ENCODE data around the gene HTN3.
"Not testable (repeated sequence)": the region's sequence is repeated elsewhere in the genome, so short reads cannot be mapped to it uniquely, and the experiment has no call there.

HTN3 gene

GRCh38 chr4:70028159-70028558, at the start of gene HTN3:
TSS of gene HTN3 (plus strand) at chr4:70028459. CDS start at chr4:70030741, 2,282 bp downstream.
- DNase-seq (ENCODE audit: low read depth); H3K4me3 ChIP-seq (replicated peaks; ENCODE audit: low read depth, low read length): not testable (repeated sequence)

- TF ChIP-seq CTCF (IDR thresholded peaks at IDR 0.05; ENCODE audit: low read length, missing control alignments) = no peak
- H3K4me3 ChIP-seq (replicated peaks; ENCODE audit: low read depth, low read length) = no peak overlapping the region
- peak; percentile 91 for DNase-seq (ENCODE audit: low read depth)
These were observed 44.2 kb upstream of the HTN3 start for GRCh38 chr4:69984030-69984443.

DNA sequence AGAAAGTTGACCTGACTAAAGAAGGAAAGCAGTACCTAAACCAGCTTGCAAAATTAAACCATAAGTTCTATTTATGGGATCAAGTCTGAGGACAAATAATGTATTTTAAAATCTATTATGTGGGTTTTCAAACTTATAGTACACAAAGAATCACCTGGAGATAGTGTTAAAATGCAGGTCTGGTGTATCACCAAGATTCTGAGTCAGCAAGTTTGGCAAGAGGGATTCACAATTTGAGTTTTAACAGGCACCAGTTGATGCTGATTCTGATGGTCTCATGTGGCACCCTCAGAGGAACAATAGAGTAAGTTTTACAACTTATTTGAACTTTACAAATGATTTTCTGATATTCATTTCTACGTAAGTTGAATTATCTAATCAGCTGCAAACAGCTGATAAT, 41.6 kb upstream of the HTN3 start:
- no peak for TF ChIP-seq CTCF (IDR thresholded peaks at IDR 0.05; ENCODE audit: low read length, missing control alignments)

GRCh38 chr4:69991016-69991415, 37.2 kb upstream of the HTN3 start:
- no peak for TF ChIP-seq CTCF (IDR thresholded peaks at IDR 0.05; ENCODE audit: low read length, missing control alignments)
- no peak for DNase-seq (ENCODE audit: low read depth)
- H3K4me3 ChIP-seq (replicated peaks; ENCODE audit: low read depth, low read length) = no peak overlapping the region

More for the DNA sequence above, 41.6 kb upstream of the HTN3 start:
- DNase-seq (ENCODE audit: low read depth) = no peak
- no peak overlapping the region for H3K4me3 ChIP-seq (replicated peaks; ENCODE audit: low read depth, low read length)

DNA sequence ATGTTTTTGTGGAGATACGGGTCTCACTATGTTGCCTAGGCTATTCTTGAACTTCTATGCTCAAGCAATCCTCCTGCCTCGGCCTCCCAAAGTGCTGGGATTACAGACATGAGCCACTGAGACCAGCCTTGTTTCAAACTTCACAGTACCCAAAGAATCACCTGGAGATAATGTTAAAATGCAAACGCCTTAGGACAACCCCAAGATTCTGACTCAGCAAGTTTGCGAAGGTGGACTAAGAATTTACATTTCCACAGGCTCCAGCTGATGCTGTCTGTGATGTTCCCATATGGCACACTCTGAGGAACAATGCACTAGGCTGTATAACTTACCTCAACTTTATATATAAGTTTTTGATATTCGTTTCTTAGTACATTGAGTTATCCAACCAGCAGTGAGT, 33.5 kb upstream of the HTN3 start:
- no peak for TF ChIP-seq CTCF (IDR thresholded peaks at IDR 0.05; ENCODE audit: low read length, missing control alignments)
- no peak for DNase-seq (ENCODE audit: low read depth)

GRCh38 chr4:69995526-69996016, 32.7 kb upstream of the HTN3 start, which contains the start of gene STATH:
TSS of gene STATH (plus strand) at chr4:69995966. CDS start at chr4:69998438, 2,472 bp downstream.
- peak; percentile 71 for DNase-seq (ENCODE audit: low read depth)
- TF ChIP-seq CTCF (IDR thresholded peaks at IDR 0.05; ENCODE audit: low read length, missing control alignments) = no peak
- no peak within 1 kb of the TSS for H3K4me3 ChIP-seq (replicated peaks; ENCODE audit: low read depth, low read length)

More for the DNA sequence above, 33.5 kb upstream of the HTN3 start:
- H3K4me3 ChIP-seq (replicated peaks; ENCODE audit: low read depth, low read length) = no peak overlapping the region

DNA sequence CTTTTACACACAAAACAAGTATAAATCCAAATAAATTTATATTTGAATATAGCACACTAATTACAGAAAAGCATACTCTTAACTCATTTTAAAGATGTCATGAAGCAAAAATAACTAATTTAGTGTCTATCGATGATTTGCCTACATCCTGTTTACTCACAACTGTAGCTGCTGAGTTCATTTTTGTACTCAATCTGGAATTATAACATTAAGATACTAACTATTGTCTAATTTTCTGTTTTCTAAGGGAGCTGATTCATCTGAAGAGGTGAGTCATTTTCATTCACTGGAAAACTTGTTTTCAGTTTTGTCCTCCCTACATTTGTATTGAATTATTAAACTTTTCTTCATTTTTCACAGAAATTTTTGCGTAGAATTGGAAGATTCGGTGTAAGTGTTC, 28.8 kb upstream of the HTN3 start:
- H3K4me3 ChIP-seq (replicated peaks; ENCODE audit: low read depth, low read length) = peak overlapping the region; percentile 8
- TF ChIP-seq CTCF (IDR thresholded peaks at IDR 0.05; ENCODE audit: low read length, missing control alignments) = no peak
- peak; percentile 19 for DNase-seq (ENCODE audit: low read depth)
